ENCODE data around the gene EPHA3.

DNA sequence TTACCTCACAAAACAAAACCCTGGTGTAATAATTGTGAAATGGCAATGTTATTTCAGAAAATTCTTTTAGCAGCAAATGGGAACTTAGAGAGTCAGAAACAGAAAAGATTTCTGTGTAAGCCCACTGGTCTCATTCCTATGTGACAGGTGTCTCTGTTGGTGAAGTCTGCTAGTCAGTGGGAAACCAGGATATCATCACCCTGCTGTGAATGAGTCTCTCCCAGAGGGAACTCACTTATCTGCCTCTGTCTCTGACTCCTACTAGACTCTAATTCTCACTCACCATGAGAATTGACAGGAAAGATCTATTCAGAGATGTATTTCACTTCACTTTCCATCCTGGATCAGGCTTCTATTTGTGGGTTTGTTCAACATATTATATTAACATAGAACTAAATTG, 266.0 kb downstream of the EPHA3 start:
- TF ChIP-seq POLR2A (IDR thresholded peaks at IDR 0.05) (no peak), EP300 (IDR thresholded peaks at IDR 0.05) (no peak), POLR2AphosphoS5 (IDR thresholded peaks at IDR 0.05) (no peak)
- TF ChIP-seq, protein P1, sequence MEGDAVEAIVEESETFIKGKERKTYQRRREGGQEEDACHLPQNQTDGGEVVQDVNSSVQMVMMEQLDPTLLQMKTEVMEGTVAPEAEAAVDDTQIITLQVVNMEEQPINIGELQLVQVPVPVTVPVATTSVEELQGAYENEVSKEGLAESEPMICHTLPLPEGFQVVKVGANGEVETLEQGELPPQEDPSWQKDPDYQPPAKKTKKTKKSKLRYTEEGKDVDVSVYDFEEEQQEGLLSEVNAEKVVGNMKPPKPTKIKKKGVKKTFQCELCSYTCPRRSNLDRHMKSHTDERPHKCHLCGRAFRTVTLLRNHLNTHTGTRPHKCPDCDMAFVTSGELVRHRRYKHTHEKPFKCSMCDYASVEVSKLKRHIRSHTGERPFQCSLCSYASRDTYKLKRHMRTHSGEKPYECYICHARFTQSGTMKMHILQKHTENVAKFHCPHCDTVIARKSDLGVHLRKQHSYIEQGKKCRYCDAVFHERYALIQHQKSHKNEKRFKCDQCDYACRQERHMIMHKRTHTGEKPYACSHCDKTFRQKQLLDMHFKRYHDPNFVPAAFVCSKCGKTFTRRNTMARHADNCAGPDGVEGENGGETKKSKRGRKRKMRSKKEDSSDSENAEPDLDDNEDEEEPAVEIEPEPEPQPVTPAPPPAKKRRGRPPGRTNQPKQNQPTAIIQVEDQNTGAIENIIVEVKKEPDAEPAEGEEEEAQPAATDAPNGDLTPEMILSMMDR (IDR thresholded peaks at IDR 0.05), result no peak

Measured in suprapubic skin (tissue), 4 donors.